GM21381 (cell line): ENCODE data around the gene HDAC8.

ENCODE experiments used
- ATAC-seq: cut with Tn5 transposase; IDR thresholded peaks from one replicate; pipeline ENCODE4 v1.9.1; 2021; ENCODE audit warnings: mild to moderate bottlenecking, moderate library complexity; ENCODE audit not compliant: unreplicated experiment

The HDAC8 gene

GRCh38 chrX:72387247-72387646 is 185.4 kb downstream of the HDAC8 start:
- ATAC-seq: no peak

- ATAC-seq: no peak
These were observed 190.4 kb downstream of the HDAC8 start for GRCh38 chrX:72382202-72382595.

GRCh38 chrX:72381439-72382201 is 191.0 kb downstream of the HDAC8 start:
- no peak for ATAC-seq

- no peak for ATAC-seq
These were observed 196.5 kb downstream of the HDAC8 start for GRCh38 chrX:72376124-72376523.

- no peak for ATAC-seq
These were observed 199.5 kb downstream of the HDAC8 start for GRCh38 chrX:72373136-72373535.

GRCh38 chrX:72372735-72373134 is 199.9 kb downstream of the HDAC8 start:
- no peak for ATAC-seq

- no peak for ATAC-seq
These were observed 201.2 kb downstream of the HDAC8 start for GRCh38 chrX:72371405-72371804.

- no peak for ATAC-seq
These were observed 203.8 kb downstream of the HDAC8 start for GRCh38 chrX:72368796-72369195.

- no peak for ATAC-seq
These were observed 205.1 kb downstream of the HDAC8 start for GRCh38 chrX:72367516-72367915.

GRCh38 chrX:72366701-72367454 is 205.8 kb downstream of the HDAC8 start:
- ATAC-seq: no peak

GRCh38 chrX:72366178-72366577 is 206.5 kb downstream of the HDAC8 start:
- ATAC-seq: no peak

GRCh38 chrX:72365126-72365525 is 207.5 kb downstream of the HDAC8 start:
- no peak for ATAC-seq

- ATAC-seq: no peak
These were observed 212.3 kb downstream of the HDAC8 start for GRCh38 chrX:72360326-72360725.

- no peak for ATAC-seq
These were observed 214.3 kb downstream of the HDAC8 start for GRCh38 chrX:72358313-72358712.

GRCh38 chrX:72352786-72353185 is 219.9 kb downstream of the HDAC8 start:
- ATAC-seq: no peak

GRCh38 chrX:72351606-72352334 is 220.9 kb downstream of the HDAC8 start:
- ATAC-seq: no peak

- ATAC-seq: peak; percentile 78
These were observed 223.5 kb downstream of the HDAC8 start for GRCh38 chrX:72349190-72349589.

GRCh38 chrX:72348247-72348979 is 224.2 kb downstream of the HDAC8 start:
- ATAC-seq: no peak

GRCh38 chrX:72347366-72347765 is 225.3 kb downstream of the HDAC8 start:
- ATAC-seq: no peak

GRCh38 chrX:72346302-72346949 is 226.2 kb downstream of the HDAC8 start:
- no peak for ATAC-seq
